NT2/D1 (cell line): ENCODE data around the gene POLRMT.

Source experiments
- SUZ12 ChIP-seq: IDR thresholded peaks from 2 replicates; pipeline ENCODE4 v1.6.1; 2011; ENCODE audit not compliant: insufficient read length, insufficient read depth; ENCODE audit errors: extremely low read depth
- YY1 ChIP-seq: IDR thresholded peaks from 2 replicates; pipeline ENCODE4 v1.6.1; 2011; ENCODE audit not compliant: insufficient read length, insufficient read depth
- ZNF274 ChIP-seq: IDR thresholded peaks from 2 replicates; pipeline ENCODE4 v1.6.1; 2011; ENCODE audit warnings: mild to moderate bottlenecking, low read depth, low read length

- TF ChIP-seq YY1: no peak
- TF ChIP-seq SUZ12: no peak
- TF ChIP-seq ZNF274: no peak
Observed at GRCh38 chr19:681029-682019, 48.0 kb upstream of the POLRMT start.
